Mucosa of descending colon (tissue), 3 donors: ENCODE measurements around the gene POFUT1. TPM values are rescaled to one million over a fixed set of nuclear protein-coding genes. Genes with fewer than 3 reads are reported as not detected.

ENCODE experiments used
- ATAC-seq: fragments of 200-7000 bp; cut with Tn5 transposase; one replicate; pipeline ENCODE4 v1.9.1; 2020; ENCODE audit warnings: mild to moderate bottlenecking, moderate library complexity
- DNase-seq, 3 donors: peaks; one replicate each; pipeline ENCODE4 v3.0.0-alpha.2; 2020
- H3K36me3 ChIP-seq: fragments of 200-600 bp; one replicate; pipeline ENCODE4 v1.8.0; 2021; ENCODE audit warnings: low read depth, mild to moderate bottlenecking
- H3K4me1 ChIP-seq: fragments of 200-600 bp; one replicate; pipeline ENCODE4 v1.8.0; 2021; ENCODE audit warnings: low read depth, mild to moderate bottlenecking
- H3K4me3 ChIP-seq: fragments of 200-600 bp; one replicate; pipeline ENCODE4 v1.8.0; 2021; ENCODE audit warnings: mild to moderate bottlenecking
- H3K9me3 ChIP-seq: fragments of 200-600 bp; one replicate; pipeline ENCODE4 v1.8.0; 2021; ENCODE audit warnings: mild to moderate bottlenecking
- intact Hi-C, 2 donors: fragments of 100-400 bp; cut with DNase I in 1 of 2; cut with micrococcal nuclease in 1 of 2; formaldehyde crosslinking; loops; one replicate each; pipeline versions ENCODE4 v1.11.0 to v1.11.1; 2022; cut with DNase I, micrococcal nuclease
- total RNA-seq, 3 donors: library from RNA; stranded (reverse); fragmentation: NEBNext Ultra II Directional in 2 of 3; extraction: Animal tissue kit (Norgen Biotek cat#: 25700) in 2 of 3; gene quantifications; one replicate each; pipeline versions ENCODE4 v1.2.1 to v1.2.4, GENCODE V29; 2021 to 2023
- TF ChIP-seq, protein P1 (sequence below): fragments of 200-600 bp; IDR thresholded peaks from one replicate; pipeline ENCODE4 v1.8.0; 2022; ENCODE audit warnings: antibody characterized with exemption, mild to moderate bottlenecking
- donor health status: DM: no; HTN: no; CAD: no; lungs with moderate emphysema.
- donor health status: DM: no; HTN: no; CAD: no.
- donor health status: DM: no; HTN: yes; CAD: no.

POFUT1 gene
- total RNA-seq, 3 donors from 2014 or later, result 35.5 to 48.5 (median 44.8) TPM

DNA sequence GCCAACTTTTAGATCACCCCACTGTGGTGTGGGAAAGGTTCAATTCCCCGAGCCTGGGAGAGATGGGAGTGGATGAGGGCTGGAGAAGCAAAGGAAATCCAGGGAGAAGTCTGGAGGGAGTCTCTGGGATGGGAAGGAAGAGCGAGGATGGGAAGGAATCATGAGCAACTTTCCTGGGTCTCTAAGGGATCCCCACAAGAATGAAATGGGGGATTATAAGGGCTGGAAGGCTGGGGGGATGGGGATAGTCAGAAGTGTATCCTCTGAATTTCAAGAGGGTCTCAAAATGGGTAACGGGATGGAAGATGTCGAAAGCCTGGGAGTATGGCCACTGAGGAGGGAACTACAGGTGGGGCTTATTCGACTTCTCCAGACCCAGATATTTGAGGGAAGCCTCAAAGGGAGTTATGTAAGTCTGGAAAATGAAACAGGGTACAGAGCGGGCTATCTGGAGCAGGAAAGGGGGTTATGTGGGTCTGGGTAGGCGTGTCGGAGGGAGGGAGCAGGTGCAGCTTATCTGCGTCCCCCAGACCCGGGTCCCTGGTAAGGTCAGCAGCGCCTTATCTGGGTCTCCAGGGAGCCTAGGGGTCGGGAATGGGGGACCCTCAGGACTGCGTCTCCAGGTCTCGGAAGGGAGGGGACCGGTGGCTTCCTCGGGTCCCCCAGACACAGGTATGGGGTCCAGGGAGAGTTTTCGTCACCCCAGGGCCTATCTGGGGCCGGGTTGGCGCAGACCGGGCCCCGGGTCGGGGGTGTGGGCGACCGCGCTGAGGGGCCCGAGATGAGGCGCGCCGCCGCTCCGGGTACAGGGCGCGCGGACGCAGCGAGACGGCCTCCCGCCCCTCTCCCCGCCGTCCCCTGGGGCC is 687 bp upstream of the POFUT1 start:
- peak in 1 of 3 donors; percentile 50 for DNase-seq
- Histone ChIP-seq H3K4me1 (peaks cover 64% of the 10 kb centered on the region), H3K9me3 (no peaks in the 10 kb centered on the region), H3K4me3 (peak overlapping the region; percentile 99), H3K36me3 (peaks cover 3% of the 10 kb centered on the region)
- intact Hi-C loops, result no loop called here
- TF ChIP-seq, protein P1, sequence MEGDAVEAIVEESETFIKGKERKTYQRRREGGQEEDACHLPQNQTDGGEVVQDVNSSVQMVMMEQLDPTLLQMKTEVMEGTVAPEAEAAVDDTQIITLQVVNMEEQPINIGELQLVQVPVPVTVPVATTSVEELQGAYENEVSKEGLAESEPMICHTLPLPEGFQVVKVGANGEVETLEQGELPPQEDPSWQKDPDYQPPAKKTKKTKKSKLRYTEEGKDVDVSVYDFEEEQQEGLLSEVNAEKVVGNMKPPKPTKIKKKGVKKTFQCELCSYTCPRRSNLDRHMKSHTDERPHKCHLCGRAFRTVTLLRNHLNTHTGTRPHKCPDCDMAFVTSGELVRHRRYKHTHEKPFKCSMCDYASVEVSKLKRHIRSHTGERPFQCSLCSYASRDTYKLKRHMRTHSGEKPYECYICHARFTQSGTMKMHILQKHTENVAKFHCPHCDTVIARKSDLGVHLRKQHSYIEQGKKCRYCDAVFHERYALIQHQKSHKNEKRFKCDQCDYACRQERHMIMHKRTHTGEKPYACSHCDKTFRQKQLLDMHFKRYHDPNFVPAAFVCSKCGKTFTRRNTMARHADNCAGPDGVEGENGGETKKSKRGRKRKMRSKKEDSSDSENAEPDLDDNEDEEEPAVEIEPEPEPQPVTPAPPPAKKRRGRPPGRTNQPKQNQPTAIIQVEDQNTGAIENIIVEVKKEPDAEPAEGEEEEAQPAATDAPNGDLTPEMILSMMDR, result no peak
- peak; percentile 11 for ATAC-seq

DNA sequence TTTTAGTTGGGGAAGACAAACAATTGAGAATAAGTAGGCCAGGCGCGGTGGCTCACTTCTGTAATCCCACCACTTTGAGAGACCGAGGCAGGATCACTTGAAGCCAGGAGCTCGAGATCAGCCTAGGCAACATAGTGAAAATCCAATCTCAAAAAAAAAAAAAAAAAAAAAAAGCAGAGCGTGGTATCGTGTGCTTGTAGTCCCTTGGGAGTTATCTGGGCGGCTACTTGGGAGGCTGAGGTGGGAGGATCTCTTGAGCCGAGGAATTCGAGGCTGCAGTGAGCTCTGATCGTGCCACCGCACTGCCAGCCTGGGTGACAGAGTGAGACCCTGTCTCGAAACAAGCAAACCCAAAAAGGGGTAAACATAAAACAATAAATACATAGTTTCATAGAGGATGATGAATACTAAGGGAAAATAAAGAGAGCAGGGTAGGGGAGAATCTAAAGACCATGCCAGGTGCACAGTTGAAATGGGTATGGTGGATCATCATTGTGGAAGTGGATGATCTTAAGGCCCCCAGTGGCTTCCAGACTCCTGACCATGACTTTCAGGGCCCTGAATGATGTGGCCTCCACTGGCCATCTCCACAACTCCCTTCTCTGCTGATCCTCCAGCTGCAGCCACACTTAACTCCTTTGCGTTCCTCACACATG is 947 bp downstream of the POFUT1 start:
- Histone ChIP-seq H3K4me3 (no peak overlapping the region), H3K36me3 (peaks cover 4% of the 10 kb centered on the region), H3K4me1 (peaks cover 55% of the 10 kb centered on the region), H3K9me3 (no peaks in the 10 kb centered on the region)
- ATAC-seq, result no peak
- TF ChIP-seq, protein P1, result no peak
- intact Hi-C loops, result no loop called here
- no peak for DNase-seq

DNA sequence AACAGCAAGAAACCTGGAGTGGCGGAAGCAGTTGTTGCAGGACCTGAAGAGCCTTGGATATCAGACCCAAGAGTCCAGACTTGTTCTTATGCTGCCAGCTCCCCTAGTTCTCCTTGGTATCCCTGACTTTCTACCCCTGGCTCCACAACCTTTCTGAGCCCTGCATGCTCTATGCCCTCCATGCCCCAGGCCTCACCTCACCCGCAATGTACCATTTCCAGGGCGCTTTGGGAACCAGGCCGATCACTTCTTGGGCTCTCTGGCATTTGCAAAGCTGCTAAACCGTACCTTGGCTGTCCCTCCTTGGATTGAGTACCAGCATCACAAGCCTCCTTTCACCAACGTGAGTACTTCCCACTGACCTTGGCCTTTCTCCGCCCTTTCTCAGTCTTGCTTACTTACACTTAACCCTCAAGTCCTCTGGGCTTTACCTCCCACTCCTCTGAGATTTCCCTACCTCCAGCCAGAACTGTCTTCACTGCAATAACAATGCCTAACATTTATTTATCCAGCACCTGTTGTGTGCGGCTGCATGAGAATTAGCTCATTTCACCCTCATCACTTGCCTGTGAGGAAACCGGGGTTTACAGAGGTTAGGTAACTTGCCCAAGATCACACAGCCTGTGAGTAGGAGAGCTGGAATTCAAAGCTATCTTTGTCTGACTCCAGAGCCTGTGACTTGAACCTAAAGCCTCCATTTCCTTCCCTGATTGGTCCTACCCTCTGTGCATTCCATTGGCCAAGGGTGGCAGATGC is 2.3 kb downstream of the POFUT1 start:
- TF ChIP-seq, protein P1, result no peak
- Histone ChIP-seq H3K9me3 (no peaks in the 10 kb centered on the region), H3K4me1 (peaks cover 41% of the 10 kb centered on the region), H3K36me3 (peaks cover 4% of the 10 kb centered on the region), H3K4me3 (no peak overlapping the region)
- DNase-seq (no peak), ATAC-seq (no peak)
- intact Hi-C loops, result no loop called here

DNA sequence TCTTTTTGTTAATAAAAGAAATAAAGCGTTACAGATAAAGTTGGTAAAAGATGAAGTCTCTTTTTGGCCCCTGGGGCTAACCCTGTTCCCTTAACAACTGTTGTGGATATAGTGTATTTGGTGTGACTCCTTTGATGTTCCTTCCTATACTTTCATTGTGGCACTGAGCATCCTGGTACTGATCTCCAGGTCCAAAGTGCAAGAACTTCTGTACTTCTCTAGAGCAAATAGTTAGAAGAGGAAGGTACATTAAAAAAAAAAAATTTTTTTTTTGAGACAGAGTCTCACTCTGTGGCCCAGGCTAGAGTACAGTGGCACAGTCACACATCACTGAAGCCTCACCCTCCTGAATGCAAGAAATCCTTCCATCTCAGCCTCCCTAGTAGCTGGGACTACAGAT is 6.2 kb downstream of the POFUT1 start:
- H3K4me3 ChIP-seq, result no peak overlapping the region
- TF ChIP-seq, protein P1, result no peak
- ATAC-seq (peak; percentile 14), DNase-seq (no peak)
- no peaks in the 10 kb centered on the region for H3K9me3 ChIP-seq
- H3K36me3 ChIP-seq, result peaks cover 4% of the 10 kb centered on the region
- H3K4me1 ChIP-seq, result peaks cover 34% of the 10 kb centered on the region
- intact Hi-C loops, result no loop called here

DNA sequence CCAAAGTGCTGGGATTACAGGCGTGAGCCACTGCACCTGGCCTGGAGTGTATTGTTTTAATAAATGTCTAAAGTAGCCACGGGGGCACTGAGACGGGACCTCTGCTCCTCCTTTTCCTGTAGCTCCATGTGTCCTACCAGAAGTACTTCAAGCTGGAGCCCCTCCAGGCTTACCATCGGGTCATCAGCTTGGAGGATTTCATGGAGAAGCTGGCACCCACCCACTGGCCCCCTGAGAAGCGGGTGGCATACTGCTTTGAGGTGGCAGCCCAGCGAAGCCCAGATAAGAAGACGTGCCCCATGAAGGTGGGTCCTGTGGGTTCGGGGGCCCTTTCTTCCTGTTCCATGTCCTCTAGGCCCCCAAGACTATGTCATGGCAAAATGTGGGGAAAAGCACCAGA is 7.5 kb downstream of the POFUT1 start:
- H3K4me3 ChIP-seq, result no peak overlapping the region
- H3K9me3 ChIP-seq, result no peaks in the 10 kb centered on the region
- peaks cover 4% of the 10 kb centered on the region for H3K36me3 ChIP-seq
- no peak for ATAC-seq
- intact Hi-C loops, result no loop called here
- TF ChIP-seq, protein P1, result no peak
- no peak for DNase-seq
- peaks cover 21% of the 10 kb centered on the region for H3K4me1 ChIP-seq
